HG03442 (cell line): Measurements from ENCODE around the gene NPSR1.

Source experiments
- ATAC-seq: cut with Tn5 transposase; IDR thresholded peaks from one replicate; pipeline ENCODE4 v1.9.1; 2021; ENCODE audit warnings: mild to moderate bottlenecking, moderate library complexity; ENCODE audit not compliant: unreplicated experiment

NPSR1 gene

GRCh38 chr7:34720289-34720688 lies 62.3 kb downstream of the NPSR1 start:
- no peak for ATAC-seq

DNA sequence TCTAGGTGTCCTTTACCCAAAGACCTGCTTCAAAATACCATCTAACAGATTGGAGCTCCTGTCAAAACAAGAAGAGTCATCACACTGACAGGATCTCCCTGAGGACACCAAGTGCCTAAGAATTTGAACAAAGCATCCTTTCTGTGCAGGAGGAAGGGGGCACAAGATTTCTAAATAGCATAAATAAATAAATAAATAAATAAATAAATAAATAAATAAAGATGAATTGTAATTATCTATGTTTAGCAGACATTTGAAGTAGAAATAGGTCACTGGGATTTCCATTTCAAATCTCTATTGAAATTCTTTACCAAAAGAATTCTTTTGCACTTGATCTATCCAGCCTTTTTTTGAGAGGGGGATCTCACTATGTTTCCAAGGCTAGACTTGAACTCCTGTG lies 65.3 kb downstream of the NPSR1 start:
- no peak for ATAC-seq

GRCh38 chr7:34723866-34724490 lies 66.0 kb downstream of the NPSR1 start:
- no peak for ATAC-seq

DNA sequence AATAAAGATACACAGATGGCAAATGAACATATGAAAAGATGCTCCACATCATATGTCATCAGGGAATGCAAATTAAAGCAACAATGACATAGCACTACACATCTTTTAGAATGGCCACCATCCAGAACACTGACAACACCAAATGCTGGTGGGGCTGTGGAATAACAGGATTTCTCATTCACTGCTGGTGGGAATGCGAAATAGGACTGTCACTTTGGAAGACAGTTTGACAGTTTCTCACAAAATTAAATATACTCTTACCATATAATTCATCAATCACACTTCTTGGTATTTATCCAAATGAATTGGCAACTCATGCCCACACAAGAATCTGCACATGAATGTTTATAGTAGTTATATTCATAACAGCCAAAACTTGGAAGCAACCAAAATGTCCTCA lies 68.2 kb downstream of the NPSR1 start:
- no peak for ATAC-seq

DNA sequence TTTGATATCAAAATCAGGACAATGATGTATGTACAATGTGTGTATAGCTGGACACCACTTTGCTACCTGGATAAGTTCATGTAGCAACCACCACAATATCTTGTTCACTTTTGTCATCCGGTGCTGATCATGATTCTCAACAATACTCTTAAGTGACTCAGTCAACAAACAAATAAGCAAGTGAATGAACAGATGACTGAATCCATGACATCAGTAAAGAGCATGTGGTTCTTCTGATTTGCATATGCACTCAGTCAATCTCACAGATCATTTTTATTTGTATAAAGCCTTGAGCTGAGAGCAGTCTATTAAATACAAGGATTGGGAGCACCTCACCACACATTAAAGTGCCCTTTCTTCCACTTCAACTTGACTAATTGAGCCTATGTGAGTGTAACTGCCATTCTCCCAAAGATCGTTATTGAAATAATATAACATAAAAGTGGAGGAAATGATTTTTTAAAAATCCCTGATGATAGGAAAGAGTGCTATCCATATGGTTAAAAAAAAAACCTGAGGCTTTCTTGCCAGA lies 69.5 kb downstream of the NPSR1 start:
- no peak for ATAC-seq

- no peak for ATAC-seq
Observed at GRCh38 chr7:34728156-34728555, 70.1 kb downstream of the NPSR1 start.

DNA sequence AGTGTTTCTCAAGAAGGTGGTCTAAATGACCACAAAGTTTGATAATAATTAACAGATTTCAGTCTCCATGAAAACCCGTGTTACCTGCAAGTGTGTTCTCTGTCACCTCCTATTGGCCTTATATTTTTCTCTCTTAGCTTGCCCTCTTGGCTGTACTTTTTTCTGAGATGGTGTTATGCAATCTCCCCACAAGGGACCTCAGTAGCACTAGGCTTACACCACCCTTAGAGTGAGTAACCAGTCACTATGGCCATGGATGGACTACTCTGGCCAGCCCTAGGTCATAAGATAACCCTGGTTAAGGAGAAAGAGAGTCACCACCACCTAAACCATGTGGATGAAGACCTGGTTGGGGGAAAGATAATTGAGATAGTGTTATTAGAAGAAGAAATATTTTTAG lies 76.8 kb downstream of the NPSR1 start:
- ATAC-seq, result no peak

DNA sequence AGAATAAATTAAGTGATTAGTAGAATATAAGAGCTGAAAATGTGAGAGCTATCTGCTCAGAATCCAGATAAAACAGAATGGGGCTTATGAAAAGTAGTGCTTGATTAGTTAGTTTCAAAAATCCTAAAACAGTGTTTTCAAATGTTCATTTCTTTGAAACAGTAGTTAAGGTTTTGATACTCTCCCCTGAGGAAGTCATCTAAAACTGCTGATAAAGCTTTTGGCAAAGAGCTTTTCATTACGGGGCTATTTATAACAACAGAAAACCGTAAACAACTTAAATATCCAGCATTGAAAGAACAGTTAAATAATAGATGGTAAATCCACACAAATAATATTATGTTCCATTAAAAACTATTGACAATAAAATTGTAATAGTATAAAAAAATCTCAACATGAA lies 77.5 kb downstream of the NPSR1 start:
- ATAC-seq, result no peak

- ATAC-seq, result no peak
Observed at GRCh38 chr7:34739651-34740300, 81.8 kb downstream of the NPSR1 start.

DNA sequence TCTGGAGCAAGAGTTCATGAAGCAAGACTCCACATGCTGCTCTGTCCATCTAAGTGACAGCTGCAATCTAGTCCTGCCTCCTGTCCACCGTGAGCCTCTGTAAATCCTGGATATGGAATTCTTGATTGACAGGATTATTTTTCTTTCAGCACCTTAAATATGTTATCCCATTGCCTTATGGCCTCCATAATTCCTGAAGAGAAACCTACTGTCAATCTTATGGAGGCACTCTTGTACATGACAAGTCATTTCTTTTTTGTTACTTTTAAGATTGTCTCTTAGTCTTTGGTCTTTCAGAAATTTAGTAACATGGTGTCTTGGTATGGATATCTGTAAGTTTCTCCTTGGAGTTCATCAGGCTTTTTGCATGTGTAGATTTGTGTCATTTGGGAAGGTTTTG lies 82.8 kb downstream of the NPSR1 start:
- ATAC-seq, result no peak

DNA sequence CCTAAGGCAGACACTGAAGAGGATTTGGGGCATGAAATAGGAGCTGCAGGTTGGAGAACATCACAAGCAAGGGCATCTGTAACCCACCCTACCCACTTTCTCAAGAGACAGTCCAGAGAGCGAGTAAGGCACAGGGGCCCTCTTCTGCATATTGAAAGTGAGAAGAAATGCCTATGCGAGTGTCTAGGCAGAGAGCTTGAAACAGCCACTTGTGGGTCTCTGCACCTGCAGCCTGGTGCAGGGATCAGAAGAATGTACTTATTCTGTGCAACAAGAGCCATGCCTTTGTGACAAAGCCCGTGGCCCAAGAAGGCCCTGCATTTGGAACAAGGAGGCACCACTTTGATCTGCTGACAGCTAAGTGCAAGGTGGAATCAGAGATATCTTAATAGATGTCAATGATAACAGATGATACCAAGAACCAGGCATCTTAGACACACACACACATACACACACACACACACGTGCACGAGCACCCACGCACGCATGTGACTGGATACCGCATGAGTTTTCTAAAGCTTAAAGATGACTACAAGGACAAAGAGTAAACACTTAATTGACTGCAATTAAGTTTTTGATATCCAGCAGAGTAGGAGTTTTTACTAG lies 89.3 kb downstream of the NPSR1 start:
- ATAC-seq, result no peak

GRCh38 chr7:34747867-34748727 lies 90.1 kb downstream of the NPSR1 start:
- ATAC-seq, result no peak

GRCh38 chr7:34748728-34749089 lies 90.7 kb downstream of the NPSR1 start:
- no peak for ATAC-seq

DNA sequence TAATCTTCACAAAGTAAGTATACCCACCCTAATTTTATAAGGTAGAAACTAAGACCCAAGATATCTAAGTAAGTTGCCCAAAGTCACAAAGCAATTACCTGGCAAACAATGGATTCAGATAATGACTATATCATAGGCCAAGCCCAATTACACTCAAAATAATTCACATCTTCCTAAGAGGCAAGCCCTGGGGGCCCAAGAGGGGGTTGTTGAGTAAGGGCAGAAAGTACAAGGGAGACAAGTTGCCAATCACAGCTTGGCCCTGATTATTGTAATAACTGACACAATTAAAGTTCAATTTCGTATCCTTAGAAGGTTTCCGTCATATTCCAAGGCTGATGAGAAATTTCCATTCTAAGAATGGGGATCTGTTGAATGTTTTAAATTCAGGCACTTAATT lies 91.4 kb downstream of the NPSR1 start:
- ATAC-seq, result no peak

- no peak for ATAC-seq
Observed at GRCh38 chr7:34750209-34750608, 92.2 kb downstream of the NPSR1 start.

DNA sequence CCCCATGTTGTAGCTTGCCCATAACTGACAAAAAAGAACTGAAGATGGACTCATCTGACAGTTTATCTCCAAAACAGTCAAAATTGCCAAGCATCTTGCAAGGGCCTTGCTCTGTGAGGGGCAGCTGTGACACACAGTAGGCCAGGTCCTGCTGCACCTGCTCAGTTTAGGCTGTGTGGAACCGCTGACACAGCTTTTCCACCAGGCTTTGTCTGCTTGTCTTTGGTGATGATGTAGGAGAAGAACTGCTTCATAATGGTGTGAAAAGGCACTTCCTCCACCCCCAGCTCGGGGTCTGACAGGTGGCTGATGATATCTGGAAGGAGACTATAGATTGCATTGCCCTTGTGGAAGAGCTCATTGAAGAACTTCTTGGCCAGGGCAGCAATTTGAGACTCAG lies 92.6 kb downstream of the NPSR1 start:
- ATAC-seq, result no peak

DNA sequence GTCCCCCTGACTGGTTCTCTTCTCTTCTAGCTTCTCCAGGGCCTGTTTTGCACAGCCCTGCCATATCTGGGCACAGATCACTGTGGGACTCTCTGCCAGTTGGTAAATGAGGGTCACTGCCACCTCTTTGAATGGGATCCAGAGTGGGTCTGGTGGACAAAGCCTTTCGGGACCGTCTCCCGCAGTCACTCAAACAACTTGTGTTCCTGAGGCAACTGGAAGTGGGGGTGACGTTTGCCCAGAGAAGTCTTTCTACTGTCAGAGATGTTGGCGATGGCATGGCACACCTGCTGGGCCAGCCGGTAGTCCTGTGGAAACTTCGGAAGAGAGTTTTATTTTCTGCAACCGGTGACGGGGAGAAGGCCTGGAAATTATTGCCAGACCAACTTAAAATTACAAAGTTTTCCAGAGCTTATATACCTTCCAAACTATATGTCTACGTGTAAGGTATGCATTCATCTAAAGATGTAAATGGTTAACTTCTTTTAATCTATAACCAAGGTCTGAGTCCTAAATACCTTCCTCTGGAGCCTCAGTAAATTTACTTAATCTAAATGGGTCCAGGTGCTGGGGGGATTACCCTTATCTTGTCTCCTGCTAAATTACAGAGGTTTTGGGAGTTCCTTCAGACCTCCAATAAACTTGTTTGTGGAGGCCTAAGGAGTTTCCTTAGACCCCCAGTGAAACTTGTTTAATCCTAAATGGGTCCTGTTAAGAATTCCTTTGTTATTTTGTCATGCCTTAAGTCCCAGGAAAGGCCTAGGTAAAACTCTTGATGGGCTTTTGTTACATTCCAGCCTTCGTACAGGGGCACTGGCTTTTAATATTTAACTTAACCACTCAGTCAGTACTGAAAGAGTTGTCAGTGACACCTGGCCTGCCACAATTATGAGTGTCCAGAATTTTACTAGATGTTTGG lies 94.0 kb downstream of the NPSR1 start:
- ATAC-seq, result no peak

DNA sequence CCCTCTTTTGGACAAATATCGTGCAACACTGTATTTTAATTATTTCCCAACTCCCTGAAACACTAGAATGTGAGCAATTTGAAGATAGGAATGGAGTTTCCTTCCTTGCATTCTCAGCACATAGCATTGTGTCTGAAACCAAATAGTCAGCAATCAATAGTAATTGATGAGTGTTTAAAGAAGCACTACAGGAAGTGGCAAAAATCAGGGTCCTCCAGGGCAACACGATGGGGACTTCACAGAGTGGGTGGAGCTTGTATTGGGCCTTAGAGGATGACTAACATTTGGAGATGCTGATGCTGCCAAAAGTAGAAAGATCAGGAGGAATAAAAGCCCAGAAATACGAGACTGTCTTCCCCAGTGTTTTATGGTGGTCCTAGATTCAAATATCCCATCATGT lies 94.9 kb downstream of the NPSR1 start:
- ATAC-seq, result no peak

DNA sequence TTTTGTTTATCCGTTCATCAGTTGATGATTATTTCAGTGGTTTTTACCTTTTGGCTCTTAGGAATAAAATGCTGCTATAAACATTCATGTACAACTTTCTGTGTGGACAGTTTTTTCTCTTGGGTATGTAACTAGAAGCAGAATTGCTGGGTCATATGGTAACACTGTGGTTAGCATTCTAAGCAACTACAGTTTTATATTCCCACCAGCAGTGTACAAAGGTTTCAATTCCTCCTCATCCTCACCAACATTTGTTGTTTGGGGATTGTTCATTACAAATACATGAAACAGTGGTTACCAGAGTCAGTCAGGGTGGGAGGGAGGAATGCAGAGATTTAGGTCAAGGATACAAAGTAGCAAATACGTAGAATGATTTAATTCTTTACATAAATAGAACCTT lies 97.0 kb downstream of the NPSR1 start:
- ATAC-seq, result no peak

DNA sequence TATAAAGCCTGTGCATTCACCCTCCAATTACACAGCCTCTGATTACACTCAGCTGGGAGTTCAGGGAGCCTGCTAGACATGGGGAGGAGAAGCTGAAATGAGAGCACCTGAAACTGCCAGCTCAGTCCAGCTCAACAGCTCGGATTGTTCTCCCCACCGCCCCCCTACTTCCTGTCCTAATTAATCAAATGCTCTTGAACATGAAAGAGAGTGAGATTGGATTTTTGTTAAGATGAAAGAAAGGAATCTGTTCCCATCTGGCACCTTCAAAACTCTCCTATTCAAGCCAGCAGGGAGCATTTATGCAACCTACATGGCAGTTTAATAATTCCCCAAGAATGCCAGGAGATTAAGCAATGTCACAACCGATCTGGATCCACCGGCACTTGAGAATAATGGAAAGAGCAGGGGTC lies 98.0 kb downstream of the NPSR1 start:
- ATAC-seq, result no peak
